GM20000 (cell line): ENCODE data around the gene STXBP6.

Experiments
- DNase-seq: peaks from one replicate; pipeline ENCODE4 v3.0.0; 2012; ENCODE audit warnings: low spot score
- CTCF ChIP-seq: IDR thresholded peaks from 2 replicates; pipeline ENCODE4 v1.5.1; 2012; ENCODE audit warnings: mild to moderate bottlenecking, control low read depth; ENCODE audit errors: extremely low read depth, missing control alignments

Gene STXBP6

GRCh38 chr14:24975393-24975792 is 74.6 kb downstream of the STXBP6 start:
- no peak for TF ChIP-seq CTCF
- no peak for DNase-seq

DNA sequence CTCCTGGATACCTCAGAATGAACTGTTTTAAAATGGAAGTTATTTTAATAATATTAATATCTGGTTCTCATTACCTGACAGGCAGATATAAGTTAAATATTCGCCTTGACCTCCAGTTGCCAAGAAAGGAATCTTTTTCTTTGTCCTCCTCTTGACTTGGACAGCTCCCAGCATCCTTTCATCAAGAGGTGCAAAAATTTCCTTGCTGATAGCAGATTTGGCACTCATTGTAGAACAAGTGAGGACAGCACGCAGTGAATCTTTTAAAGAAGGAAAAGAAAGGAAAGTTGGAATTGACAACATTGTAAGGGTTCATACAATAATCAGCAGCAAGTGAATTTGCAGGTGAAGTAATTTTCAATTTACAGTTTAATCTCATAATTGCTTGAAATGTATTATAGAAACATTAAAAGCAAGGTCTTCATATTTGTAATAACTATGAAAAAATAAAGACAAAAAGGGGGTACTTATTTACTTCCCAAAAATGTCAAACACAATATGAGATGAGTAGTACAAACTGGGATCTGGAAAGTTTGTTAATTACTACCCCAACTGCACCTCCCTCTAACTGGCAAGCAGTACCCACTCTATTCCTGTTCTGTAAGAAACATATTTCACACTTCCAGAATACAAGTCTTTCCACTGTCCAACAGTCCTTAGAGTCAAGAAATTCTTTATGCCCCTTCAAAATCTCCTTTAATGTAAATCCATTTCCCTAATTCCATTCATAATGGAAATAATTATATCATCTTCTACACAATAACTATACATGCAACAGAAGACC is 75.2 kb downstream of the STXBP6 start:
- DNase-seq = no peak
- TF ChIP-seq CTCF = no peak

- no peak for TF ChIP-seq CTCF
- no peak for DNase-seq
Measured at GRCh38 chr14:24972844-24973243, 77.1 kb downstream of the STXBP6 start.

DNA sequence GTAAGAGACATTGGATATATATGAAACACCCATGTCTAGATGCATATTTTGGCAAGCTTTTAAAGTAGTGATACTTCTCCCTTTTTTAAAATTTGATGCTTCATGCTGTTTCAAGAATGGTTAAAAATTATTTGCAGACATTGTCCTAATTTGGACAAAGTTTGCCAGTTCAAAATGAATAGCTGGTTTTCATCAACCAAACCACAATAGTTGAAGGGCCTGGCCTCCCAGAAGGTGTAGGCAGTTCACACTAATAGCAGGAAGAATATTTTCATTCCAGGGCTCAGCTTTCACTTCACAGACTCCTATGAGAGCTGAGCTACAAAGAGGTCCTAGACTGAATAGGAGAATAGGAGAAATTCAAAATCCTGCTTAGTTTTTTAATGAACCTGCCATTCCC is 78.7 kb downstream of the STXBP6 start:
- DNase-seq = no peak
- TF ChIP-seq CTCF = no peak

DNA sequence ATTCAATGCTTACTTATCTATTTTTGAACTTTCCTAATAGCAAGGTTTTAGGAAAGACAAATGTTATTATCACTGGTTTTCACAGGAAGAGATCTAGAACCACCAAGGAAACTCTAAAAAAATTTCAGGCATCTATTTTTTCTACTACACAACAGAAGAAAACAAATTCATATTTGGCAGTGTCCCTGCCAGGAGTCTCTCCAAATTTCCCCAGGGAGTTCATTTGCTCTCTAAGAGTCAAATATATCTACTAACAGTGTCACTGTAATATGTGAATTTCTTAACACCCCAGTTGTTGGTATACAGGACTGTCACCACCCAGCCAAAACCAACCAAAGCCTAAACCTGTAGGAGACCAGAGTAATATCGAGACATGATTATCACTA is 83.4 kb downstream of the STXBP6 start:
- no peak for TF ChIP-seq CTCF
- no peak for DNase-seq

DNA sequence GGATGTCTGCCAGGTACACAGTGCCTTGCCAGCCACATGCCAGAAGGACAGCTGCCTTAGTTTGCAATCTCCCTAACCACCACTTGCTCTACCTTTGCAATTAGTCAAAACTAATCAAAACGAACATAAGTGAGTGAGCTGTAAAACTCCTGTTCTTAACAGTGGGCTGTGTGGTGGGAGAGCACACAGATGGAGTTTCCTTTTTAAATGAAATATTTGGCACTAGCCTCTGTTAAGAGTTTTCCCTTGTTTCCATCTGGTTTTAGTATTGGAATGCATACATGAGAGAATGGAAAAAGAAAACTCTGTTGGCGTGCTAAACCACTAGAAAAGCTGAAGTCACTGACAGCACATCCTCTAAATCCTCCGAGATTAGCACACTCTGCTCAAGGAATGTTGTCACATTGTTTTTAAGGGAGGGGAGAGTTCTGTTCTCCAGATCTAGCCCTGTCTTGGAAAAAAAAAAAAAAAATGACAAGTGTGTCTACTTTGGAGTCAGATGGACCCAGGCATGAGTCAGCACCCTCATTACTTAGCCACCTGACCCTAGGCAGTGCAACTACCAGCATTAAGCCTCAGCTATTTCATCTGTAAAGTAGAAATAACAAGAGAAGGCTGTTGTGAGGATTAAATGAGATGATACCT is 83.9 kb downstream of the STXBP6 start:
- DNase-seq = no peak
- no peak for TF ChIP-seq CTCF

GRCh38 chr14:24965578-24965933 is 84.4 kb downstream of the STXBP6 start:
- no peak for DNase-seq
- TF ChIP-seq CTCF = no peak
